Measurements from ENCODE around the gene LCN1. TPM values are rescaled to one million over a fixed set of nuclear protein-coding genes. Genes with fewer than 3 reads are reported as not detected.
A peak's percentile ranks its signal among the peaks of the same experiment; 100 is the strongest.
"Not testable (repeated sequence)": the region's sequence is repeated elsewhere in the genome, so short reads cannot be mapped to it uniquely, and the experiment has no call there.

LCN1 gene
- total RNA-seq, 1 experiment from 2014 or later = not detected

DNA sequence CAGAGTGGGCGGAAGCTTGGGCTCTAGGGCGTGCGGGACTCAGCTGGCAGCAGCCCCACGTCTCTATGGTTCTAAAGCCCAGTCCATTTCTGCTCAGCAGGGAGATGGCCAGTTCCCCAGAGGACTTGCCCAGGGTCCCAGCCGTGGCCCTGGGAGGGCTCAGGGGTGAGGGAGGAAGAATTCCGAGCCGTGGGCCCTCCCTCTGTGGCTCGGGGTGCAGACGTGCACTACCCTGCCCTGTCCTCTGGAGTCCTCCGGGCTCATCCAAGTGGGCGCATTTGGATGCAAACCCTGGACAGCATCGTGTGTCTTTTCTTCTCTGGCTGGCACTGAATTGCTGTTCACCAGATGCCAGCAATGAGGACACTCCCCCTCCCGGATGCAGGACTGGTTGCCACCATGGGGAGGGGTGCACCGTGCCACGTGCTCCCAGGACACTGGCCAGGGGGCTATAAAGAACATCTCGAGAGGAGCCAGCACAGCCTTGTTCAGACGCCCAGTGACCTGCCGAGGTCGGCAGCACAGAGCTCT lies 24.5 kb downstream of the LCN1 start, which contains the start of gene OBP2A:
Gene OBP2A, plus strand, starts transcription at position 481 of the 531 bp plus-strand sequence. CDS start 55 bp downstream, outside the sequence.
- DNase-seq (ENCODE audit: low read depth) = not testable (repeated sequence)

DNA sequence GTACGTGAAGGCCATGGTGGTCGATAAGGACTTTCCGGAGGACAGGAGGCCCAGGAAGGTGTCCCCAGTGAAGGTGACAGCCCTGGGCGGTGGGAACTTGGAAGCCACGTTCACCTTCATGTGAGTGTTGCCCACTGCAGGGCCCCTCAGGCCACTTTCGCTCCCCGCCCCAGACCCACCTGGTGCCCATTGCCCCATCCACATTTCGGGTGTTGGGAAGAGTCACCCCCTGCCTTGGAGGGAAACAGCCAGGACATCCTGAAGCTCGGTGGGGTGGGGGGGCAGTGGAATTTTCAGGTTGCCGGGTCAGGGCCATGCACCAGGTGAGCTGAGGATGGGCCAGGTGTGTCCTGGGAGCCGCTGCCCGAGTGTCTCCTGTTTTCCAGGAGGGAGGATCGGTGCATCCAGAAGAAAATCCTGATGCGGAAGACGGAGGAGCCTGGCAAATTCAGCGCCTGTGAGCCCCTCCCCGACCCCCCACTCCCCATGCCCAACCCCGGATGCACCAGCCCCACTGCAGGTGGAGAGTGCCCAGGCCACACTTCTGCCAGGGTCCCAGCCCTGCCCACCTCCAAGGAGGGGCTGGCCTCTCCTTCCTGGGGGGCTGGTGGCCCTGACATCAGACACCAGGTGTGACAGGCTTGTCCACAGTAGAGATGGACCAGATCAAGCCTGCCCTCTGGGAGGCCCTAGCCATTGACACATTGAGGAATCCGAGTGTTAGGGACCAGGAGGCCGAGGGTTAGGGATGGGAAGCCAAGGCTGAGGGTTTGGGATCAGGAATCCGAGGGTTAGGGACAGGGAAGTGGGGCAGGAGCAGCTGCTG lies 25.8 kb downstream of the LCN1 start:
- not testable (repeated sequence) for DNase-seq (ENCODE audit: low read depth)

- no peak for DNase-seq (ENCODE audit: low read depth)
Measured at GRCh38 chr9:135547756-135548736, 26.8 kb downstream of the LCN1 start.

GRCh38 chr9:135549478-135550343 lies 28.5 kb downstream of the LCN1 start:
- DNase-seq (ENCODE audit: low read depth) = not testable (repeated sequence)

- no peak for DNase-seq (ENCODE audit: low read depth)
Measured at GRCh38 chr9:135550344-135550918, 29.2 kb downstream of the LCN1 start.

DNA sequence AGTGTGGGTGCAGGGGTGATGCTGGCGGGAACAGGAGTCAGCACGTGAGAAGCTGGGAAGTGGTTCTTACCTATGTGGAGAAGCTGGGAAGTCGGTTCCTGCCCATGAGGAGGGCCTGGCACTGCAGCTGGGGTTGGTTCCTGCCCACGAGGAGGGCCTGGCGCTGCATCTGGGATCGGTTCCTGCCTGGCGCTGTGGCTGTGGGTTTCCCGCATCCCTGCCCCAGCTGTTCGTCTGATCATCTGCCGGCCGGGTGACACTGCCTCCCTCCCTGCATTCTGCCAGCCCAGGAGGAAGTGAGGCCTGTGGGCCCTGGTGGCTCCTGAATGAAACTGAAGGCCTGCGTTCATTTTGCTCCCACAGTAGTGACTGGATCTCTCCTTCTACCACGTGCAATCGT lies 29.8 kb downstream of the LCN1 start:
- DNase-seq (ENCODE audit: low read depth) = no peak

GRCh38 chr9:135551456-135551855 lies 30.2 kb downstream of the LCN1 start:
- no peak for DNase-seq (ENCODE audit: low read depth)

DNA sequence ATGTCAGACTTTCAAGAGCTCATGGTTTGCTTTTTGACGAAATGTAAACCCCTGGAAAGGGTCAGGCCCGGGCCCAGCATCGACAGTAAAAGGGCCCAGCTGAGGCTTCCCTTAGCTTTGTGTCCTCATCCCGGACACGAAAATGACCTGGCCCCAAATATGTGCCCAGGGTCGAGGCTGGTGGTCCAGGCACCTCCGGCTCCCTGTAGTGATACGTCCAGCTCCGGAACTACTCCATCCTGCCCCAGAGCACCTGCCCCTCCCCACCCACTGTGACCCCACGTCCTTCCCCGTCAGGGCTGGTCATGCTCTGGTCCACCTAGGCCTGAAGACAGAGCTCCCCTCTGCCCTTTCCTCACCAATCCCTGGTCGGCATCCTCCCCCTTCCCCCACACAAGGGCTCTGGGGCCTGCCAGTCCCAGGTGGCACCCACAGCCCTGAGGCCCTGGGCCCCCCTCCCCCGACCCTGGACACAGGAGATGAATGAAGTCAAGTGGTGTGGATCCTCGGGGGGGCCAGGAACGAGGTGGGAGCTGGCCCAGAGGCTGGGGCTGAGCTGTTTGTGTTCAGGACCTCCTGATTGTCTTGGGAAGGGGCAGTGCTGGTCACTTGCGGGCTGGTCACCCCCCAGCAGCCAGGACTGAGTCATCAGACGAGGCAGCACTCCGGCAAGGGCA lies 30.9 kb downstream of the LCN1 start:
- DNase-seq (ENCODE audit: low read depth) = no peak

DNA sequence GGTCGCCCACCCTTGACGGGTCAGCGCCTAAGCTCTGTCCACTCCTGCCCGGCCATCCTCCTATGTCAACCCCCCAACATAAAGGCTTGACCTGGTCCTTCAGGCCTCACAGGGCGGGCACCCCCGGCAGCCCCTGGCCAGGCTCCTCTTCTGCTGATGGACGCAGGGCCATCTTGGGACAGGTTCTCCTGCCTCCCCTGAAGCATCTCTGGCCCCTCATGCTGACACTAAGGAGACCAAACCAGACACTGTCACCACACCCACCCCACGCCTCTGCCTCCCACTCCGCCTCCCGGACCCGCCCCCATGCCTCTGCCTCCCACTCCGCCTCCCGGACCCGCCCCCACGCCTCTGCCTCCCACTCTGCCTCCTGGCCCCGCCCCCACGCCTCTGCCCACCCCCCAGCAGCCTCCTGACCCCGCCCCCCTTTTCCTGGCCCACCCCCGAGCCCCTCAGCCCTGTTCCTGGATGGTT lies 31.5 kb downstream of the LCN1 start:
- DNase-seq (ENCODE audit: low read depth) = no peak

DNA sequence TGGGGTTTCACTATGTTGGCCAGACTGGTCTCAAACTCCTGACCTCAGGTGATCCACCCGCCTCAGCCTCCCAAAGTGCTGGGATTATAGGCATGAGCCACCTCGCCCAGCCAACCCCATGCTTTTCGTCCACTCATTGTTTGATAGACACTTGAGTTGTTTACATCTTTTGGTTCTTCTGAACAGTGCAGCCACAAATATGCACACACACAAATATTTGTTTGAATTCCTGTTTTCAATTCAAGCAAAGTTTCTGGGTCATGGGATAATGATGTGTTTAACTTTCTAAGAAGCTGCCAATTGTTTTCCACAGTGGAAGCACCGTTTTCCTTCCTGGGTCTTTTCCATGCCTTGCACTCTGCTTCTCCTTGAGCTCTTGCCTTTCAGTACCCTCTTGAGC lies 33.5 kb downstream of the LCN1 start:
- DNase-seq (ENCODE audit: low read depth) = no peak

DNA sequence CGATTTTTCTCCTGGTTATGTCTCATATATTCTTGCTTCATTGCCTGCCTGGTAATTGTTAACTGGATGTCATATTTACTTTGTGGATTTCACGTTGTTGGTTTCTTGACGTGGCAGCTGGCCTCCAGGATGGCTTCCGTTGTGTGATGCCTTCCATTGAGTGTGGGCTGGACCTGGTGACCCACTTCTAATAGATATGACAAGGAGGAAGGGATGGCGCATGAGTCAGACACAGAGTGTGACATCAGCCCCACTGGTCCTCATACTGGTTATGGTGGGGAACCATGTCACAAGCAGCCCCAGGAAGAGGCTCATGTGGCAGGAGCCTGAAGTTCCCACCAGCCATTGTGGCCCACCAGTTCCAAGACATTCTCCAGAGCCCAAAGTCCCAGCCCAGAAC lies 34.0 kb downstream of the LCN1 start:
- DNase-seq (ENCODE audit: low read depth) = no peak

- DNase-seq (ENCODE audit: low read depth) = no peak
Measured at GRCh38 chr9:135555910-135556309, 34.7 kb downstream of the LCN1 start.

- DNase-seq (ENCODE audit: low read depth) = peak; percentile 73
Measured at GRCh38 chr9:135559606-135560005, 38.4 kb downstream of the LCN1 start.

- DNase-seq (ENCODE audit: low read depth) = peak; percentile 88
Measured at GRCh38 chr9:135561391-135562234, 40.4 kb downstream of the LCN1 start, which contains the start of gene PAEP. Gene PAEP, plus strand, starts transcription at chr9:135561756.

- DNase-seq (ENCODE audit: low read depth) = no peak
Measured at GRCh38 chr9:135562235-135562745, 41.0 kb downstream of the LCN1 start.

DNA sequence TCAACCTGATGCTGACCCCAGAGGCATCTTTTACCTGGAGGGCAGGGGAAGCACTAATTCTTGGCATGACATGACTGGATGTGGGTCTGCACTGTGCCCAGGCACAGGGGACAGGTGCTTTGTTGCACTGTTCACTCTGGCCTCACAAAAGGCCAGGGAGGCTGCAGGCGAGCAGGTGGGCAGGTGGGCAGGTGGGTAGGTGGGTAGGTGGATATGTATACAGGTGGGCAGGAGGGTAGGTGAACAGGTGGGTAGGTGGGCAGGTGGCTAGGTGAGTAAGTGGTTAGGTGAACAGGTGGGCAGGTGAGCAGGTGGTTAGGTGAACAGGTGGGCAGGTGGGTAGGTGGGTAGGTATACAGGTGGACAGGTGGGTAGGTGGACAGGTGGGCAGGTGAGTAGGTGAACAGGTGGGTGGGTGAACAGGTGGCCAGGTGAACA lies 41.8 kb downstream of the LCN1 start:
- no peak for DNase-seq (ENCODE audit: low read depth)

GRCh38 chr9:135563858-135564257 lies 42.6 kb downstream of the LCN1 start:
- DNase-seq (ENCODE audit: low read depth) = no peak

GRCh38 chr9:135565141-135565628 lies 43.9 kb downstream of the LCN1 start:
- no peak for DNase-seq (ENCODE audit: low read depth)
